ENCODE measurements around the gene GGA3. TPM values are rescaled to one million over a fixed set of nuclear protein-coding genes. Genes with fewer than 3 reads are reported as not detected.

GGA3 gene
- total RNA-seq, 1 donor from 2014 or later, result 84.6 TPM

- Histone ChIP-seq H3K4me1 (no peaks in the 10 kb centered on the region), H3K4me3 (no peak overlapping the region), H3K36me3 (peaks cover 88 to 95% of the 10 kb centered on the region in 2 donors), H3K27me3 (no peaks in the 10 kb centered on the region), H3K27ac (no peak overlapping the region), H3K9me3 (no peaks in the 10 kb centered on the region)
- intact Hi-C loops (cut with DNase I), result loop anchor here (1.0 kb wide), 1 partner anchor 124 kb away; no protein-coding TSS in a partner anchor
- DNase-seq (ENCODE audit: low spot score in 2 of 2), result no peak
- TF ChIP-seq CTCF (IDR thresholded peaks at IDR 0.05), result peak; percentile 58 to 79 (median 70)
Observed at GRCh38 chr17:75238684-75239191, 22.7 kb downstream of the GGA3 start.

- no peak for TF ChIP-seq CTCF (IDR thresholded peaks at IDR 0.05)
- H3K4me1 ChIP-seq, result no peaks in the 10 kb centered on the region
- H3K27ac ChIP-seq, result no peak overlapping the region
- intact Hi-C loops (cut with DNase I), result loop anchor here (1.0 kb wide), 1 partner anchor 124 kb away; no protein-coding TSS in a partner anchor
- H3K36me3 ChIP-seq, result peaks cover 84 to 91% of the 10 kb centered on the region in 2 donors
- no peak overlapping the region for H3K4me3 ChIP-seq
- no peaks in the 10 kb centered on the region for H3K27me3 ChIP-seq
- no peak for DNase-seq (ENCODE audit: low spot score in 2 of 2)
- no peaks in the 10 kb centered on the region for H3K9me3 ChIP-seq
Observed at GRCh38 chr17:75238020-75238580, 23.3 kb downstream of the GGA3 start.

- DNase-seq (ENCODE audit: low spot score in 2 of 2), result no peak
- Histone ChIP-seq H3K36me3 (peaks cover 84 to 91% of the 10 kb centered on the region in 2 donors), H3K4me3 (no peak overlapping the region), H3K27me3 (no peaks in the 10 kb centered on the region), H3K27ac (no peak overlapping the region), H3K9me3 (no peaks in the 10 kb centered on the region), H3K4me1 (no peaks in the 10 kb centered on the region)
- TF ChIP-seq CTCF (IDR thresholded peaks at IDR 0.05), result no peak
- intact Hi-C loops (cut with DNase I), result loop anchor here (1.0 kb wide), 1 partner anchor 123 kb away; no protein-coding TSS in a partner anchor
Observed at GRCh38 chr17:75237100-75238014, 24.0 kb downstream of the GGA3 start.

- Histone ChIP-seq H3K4me1 (no peaks in the 10 kb centered on the region), H3K4me3 (no peak overlapping the region), H3K9me3 (no peaks in the 10 kb centered on the region), H3K36me3 (peaks cover 74 to 81% of the 10 kb centered on the region in 2 donors), H3K27ac (no peak overlapping the region), H3K27me3 (no peaks in the 10 kb centered on the region)
- DNase-seq (ENCODE audit: low spot score in 2 of 2), result no peak
- intact Hi-C loops (cut with DNase I), result no loop called here
- no peak for TF ChIP-seq CTCF (IDR thresholded peaks at IDR 0.05)
Observed at GRCh38 chr17:75232786-75233185, 28.6 kb downstream of the GGA3 start.

GRCh38 chr17:75231741-75232464, 29.5 kb downstream of the GGA3 start:
- H3K4me3 ChIP-seq, result no peak overlapping the region
- no peak overlapping the region for H3K27ac ChIP-seq
- intact Hi-C loops (cut with DNase I), result no loop called here
- H3K9me3 ChIP-seq, result no peaks in the 10 kb centered on the region
- H3K27me3 ChIP-seq, result no peaks in the 10 kb centered on the region
- H3K36me3 ChIP-seq, result peaks cover 70 to 76% of the 10 kb centered on the region in 2 donors
- no peak for TF ChIP-seq CTCF (IDR thresholded peaks at IDR 0.05)
- DNase-seq (ENCODE audit: low spot score in 2 of 2), result no peak
- H3K4me1 ChIP-seq, result no peaks in the 10 kb centered on the region
